Kidney (tissue), 22 donors: ENCODE results near the gene ERFE. TPM values are rescaled to one million over a fixed set of nuclear protein-coding genes. Genes with fewer than 3 reads are reported as not detected.
A peak's percentile ranks its signal among the peaks of the same experiment; 100 is the strongest.

Experiments
- DNase-seq, 5 donors: peaks; one replicate each; pipeline ENCODE4 v3.0.0-alpha.2; 2013 to 2020
- FAIRE-seq: peaks from 2 replicates; lab custom pipeline; 2012; peaks lifted over from hg19 to GRCh38; lab: Jason Lieb, UNC
- H3K27ac ChIP-seq, 2 donors: one replicate each; pipeline ENCODE4 v1.7.0; 2013; ENCODE audit warnings: low read depth in 2 of 2, low read length in 2 of 2, inconsistent platforms in 1 of 2
- H3K27me3 ChIP-seq: one replicate; pipeline ENCODE4 v1.7.1; 2013; ENCODE audit warnings: low read length, inconsistent platforms; ENCODE audit not compliant: control insufficient read depth, insufficient read depth
- H3K36me3 ChIP-seq, 3 donors: one replicate each; pipeline versions ENCODE4 v1.7.0 to v1.7.1; 2013; ENCODE audit warnings: low read length in 3 of 3, control low read depth in 1 of 3, inconsistent platforms in 1 of 3; ENCODE audit not compliant: insufficient read depth in 3 of 3, control insufficient read depth in 2 of 3
- H3K4me1 ChIP-seq, 3 donors: one replicate each; pipeline versions ENCODE4 v1.7.0 to v1.7.1; 2013; ENCODE audit warnings: low read length in 3 of 3, inconsistent platforms in 1 of 3, low read depth in 1 of 3; ENCODE audit not compliant: control insufficient read depth in 2 of 3, insufficient read depth in 2 of 3
- H3K4me3 ChIP-seq, 3 donors: one replicate each; pipeline versions ENCODE4 v1.7.0 to v1.8.1; 2013; ENCODE audit warnings: low read length in 3 of 3, control low read depth in 1 of 3, inconsistent platforms in 1 of 3
- H3K9ac ChIP-seq, 3 donors: one replicate each; pipeline versions ENCODE4 v1.7.0 to v1.7.1; 2013; ENCODE audit warnings: low read length in 3 of 3, control low read depth in 1 of 3, inconsistent platforms in 1 of 3
- H3K9me3 ChIP-seq, 3 donors: one replicate each; pipeline versions ENCODE4 v1.7.0 to v1.7.1; 2013; ENCODE audit warnings: low read length in 3 of 3, control low read depth in 1 of 3, inconsistent platforms in 1 of 3; ENCODE audit not compliant: control insufficient read depth in 2 of 3, insufficient read depth in 1 of 3
- intact Hi-C: fragments of 100-400 bp; cut with DNase I; formaldehyde crosslinking; loops from one replicate; pipeline ENCODE4 v1.11.1; 2022
- long read RNA-seq, 10 donors: library from polyadenylated mRNA in 1 of 10; unstranded in 1 of 10; transcript quantifications; one replicate each; pipeline ENCODE4 v2.0.0 and lab custom pipeline, GENCODE V29; 2021 to 2026
- polyA plus RNA-seq: library from polyadenylated mRNA; stranded (reverse); fragments of 350-450 nt; fragmentation: Illumina TruSeq; extraction: RNeasy Lipid Tissue Mini Kit (QIAGEN cat#74804); gene quantifications from one replicate; pipeline ENCODE4 v1.2.3, GENCODE V29; 2014; ENCODE audit warnings: low read depth, low replicate concordance; ENCODE audit not compliant: insufficient read depth
- total RNA-seq: library from RNA; stranded (reverse); fragmentation: NEBNext Ultra II Directional; extraction: Animal tissue kit (Norgen Biotek cat#: 25700); gene quantifications from one replicate; pipeline ENCODE4 v1.2.1, GENCODE V29; 2021
- TF ChIP-seq, protein P1 (sequence below): IDR thresholded peaks from 3 replicates; pipeline ENCODE4 v1.5.1; 2012; ENCODE audit warnings: mild to moderate bottlenecking, moderate library complexity, borderline replicate concordance; ENCODE audit not compliant: insufficient read depth; ENCODE audit errors: extremely low read depth
- donor health status: control.
- donor health status: control.
- donor health status: control.
- donor health status: control.
- donor health status: control.
- donor health status: DM: yes; HTN: yes; CAD: no.
- donor health status: Normal renal cell carcinoma (clear cell type).

ERFE gene, protein sequence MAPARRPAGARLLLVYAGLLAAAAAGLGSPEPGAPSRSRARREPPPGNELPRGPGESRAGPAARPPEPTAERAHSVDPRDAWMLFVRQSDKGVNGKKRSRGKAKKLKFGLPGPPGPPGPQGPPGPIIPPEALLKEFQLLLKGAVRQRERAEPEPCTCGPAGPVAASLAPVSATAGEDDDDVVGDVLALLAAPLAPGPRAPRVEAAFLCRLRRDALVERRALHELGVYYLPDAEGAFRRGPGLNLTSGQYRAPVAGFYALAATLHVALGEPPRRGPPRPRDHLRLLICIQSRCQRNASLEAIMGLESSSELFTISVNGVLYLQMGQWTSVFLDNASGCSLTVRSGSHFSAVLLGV
- total RNA-seq (61.4 TPM), polyA plus RNA-seq (1.6 TPM)
- long read RNA-seq, donor 1, partial matches to known transcripts: 0 of 1 reads
- long read RNA-seq, donor 1, other reads (novel, unspliced or antisense): 0 of 1 reads
- long read RNA-seq, donor 2: 0 reads
- long read RNA-seq, donor 3, partial matches to known transcripts: 11 of 26 reads
- long read RNA-seq, donor 3, other reads (novel, unspliced or antisense): 15 of 26 reads
- long read RNA-seq, donor 4: 0 reads
- long read RNA-seq, donor 5: 0 reads
- long read RNA-seq, donor 6, partial matches to known transcripts: 0 of 2 reads
- long read RNA-seq, donor 6, other reads (novel, unspliced or antisense): 0 of 2 reads
- long read RNA-seq, donor 7, transcript ERFE-205 (4 exons, 756 nt): minor isoform, 10 of 85 reads
- long read RNA-seq, donor 7, transcript ERFE-207 (8 exons, 1,065 nt): major isoform, 17 of 85 reads
- long read RNA-seq, donor 7, partial matches to known transcripts: 16 of 85 reads
- long read RNA-seq, donor 7, other reads (novel, unspliced or antisense): 38 of 85 reads
- long read RNA-seq, donor 8: 0 reads
- long read RNA-seq, donor 9: 0 reads
- long read RNA-seq, donor 10, partial matches to known transcripts: 0 of 1 reads
- long read RNA-seq, donor 10, other reads (novel, unspliced or antisense): 0 of 1 reads

GRCh38 chr2:238158509-238159070, at the start of gene ERFE:
Gene ERFE, plus strand, starts transcription at chr2:238158970. Its CDS starts 38 bp downstream, at chr2:238159008.
- DNase-seq (peak in 4 of 5 donors; percentile 68 to 84 (median 76)), FAIRE-seq (no peak)
- Histone ChIP-seq H3K9me3 (no peaks in the 10 kb centered on the region), H3K9ac (no peak within 1 kb of the TSS), H3K27ac (no peak within 1 kb of the TSS), H3K36me3 (no peaks in the 10 kb centered on the region), H3K4me1 (no peaks in the 10 kb centered on the region), H3K27me3 (no peaks in the 10 kb centered on the region), H3K4me3 (no peak within 1 kb of the TSS)
- intact Hi-C loops: no loop called here
- TF ChIP-seq, protein P1, sequence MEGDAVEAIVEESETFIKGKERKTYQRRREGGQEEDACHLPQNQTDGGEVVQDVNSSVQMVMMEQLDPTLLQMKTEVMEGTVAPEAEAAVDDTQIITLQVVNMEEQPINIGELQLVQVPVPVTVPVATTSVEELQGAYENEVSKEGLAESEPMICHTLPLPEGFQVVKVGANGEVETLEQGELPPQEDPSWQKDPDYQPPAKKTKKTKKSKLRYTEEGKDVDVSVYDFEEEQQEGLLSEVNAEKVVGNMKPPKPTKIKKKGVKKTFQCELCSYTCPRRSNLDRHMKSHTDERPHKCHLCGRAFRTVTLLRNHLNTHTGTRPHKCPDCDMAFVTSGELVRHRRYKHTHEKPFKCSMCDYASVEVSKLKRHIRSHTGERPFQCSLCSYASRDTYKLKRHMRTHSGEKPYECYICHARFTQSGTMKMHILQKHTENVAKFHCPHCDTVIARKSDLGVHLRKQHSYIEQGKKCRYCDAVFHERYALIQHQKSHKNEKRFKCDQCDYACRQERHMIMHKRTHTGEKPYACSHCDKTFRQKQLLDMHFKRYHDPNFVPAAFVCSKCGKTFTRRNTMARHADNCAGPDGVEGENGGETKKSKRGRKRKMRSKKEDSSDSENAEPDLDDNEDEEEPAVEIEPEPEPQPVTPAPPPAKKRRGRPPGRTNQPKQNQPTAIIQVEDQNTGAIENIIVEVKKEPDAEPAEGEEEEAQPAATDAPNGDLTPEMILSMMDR: peak; percentile 15

- intact Hi-C loops: no loop called here
Observed at GRCh38 chr2:238113611-238114010, 45.2 kb upstream of the ERFE start.

DNA sequence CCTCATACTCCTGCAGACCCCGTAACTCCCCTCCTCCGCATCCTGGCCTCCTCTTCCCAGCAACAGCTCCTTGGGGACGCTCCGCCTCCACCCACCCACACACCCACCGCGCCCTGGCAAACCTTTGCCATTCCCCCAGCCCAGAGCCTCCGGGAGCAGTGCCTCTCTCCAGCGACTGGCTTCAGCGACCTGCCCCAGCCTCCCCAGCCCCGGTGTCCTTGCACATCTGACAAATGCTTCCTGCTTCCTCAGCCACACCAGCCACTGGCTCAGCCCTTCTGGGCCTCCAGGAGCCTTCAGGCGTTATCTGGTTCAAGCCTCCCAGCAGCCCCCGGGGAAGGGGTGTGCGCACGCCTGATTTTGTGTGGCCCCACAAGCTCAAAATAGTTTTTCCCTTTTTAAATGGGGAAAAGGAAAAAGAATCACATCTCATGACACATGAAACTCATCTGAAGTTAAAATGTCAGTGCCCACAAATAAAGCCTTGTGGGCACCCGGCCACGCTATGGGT, 44.4 kb upstream of the ERFE start:
- intact Hi-C loops: no loop called here
- FAIRE-seq (no peak), DNase-seq (peak in 2 of 5 donors; percentile 36 to 66)
- H3K4me3 ChIP-seq: no peak overlapping the region
- H3K27me3 ChIP-seq: no peaks in the 10 kb centered on the region
- no peak overlapping the region for H3K27ac ChIP-seq
- H3K9me3 ChIP-seq: peaks cover 0 to 3% (median 0%) of the 10 kb centered on the region in 3 donors
- TF ChIP-seq, protein P1: no peak
- no peak overlapping the region for H3K9ac ChIP-seq
- H3K4me1 ChIP-seq: no peaks in the 10 kb centered on the region
- H3K36me3 ChIP-seq: no peaks in the 10 kb centered on the region

More at GRCh38 chr2:238113611-238114010, 45.2 kb upstream of the ERFE start:
- TF ChIP-seq, protein P1: no peak
- no peak overlapping the region for H3K9ac ChIP-seq
- FAIRE-seq (no peak), DNase-seq (peak in 1 of 5 donors; percentile 31)
- H3K36me3 ChIP-seq: no peaks in the 10 kb centered on the region
- peaks cover 0 to 3% (median 0%) of the 10 kb centered on the region in 3 donors for H3K9me3 ChIP-seq
- no peak overlapping the region for H3K27ac ChIP-seq
- H3K4me3 ChIP-seq: no peak overlapping the region
- no peaks in the 10 kb centered on the region for H3K27me3 ChIP-seq
- no peaks in the 10 kb centered on the region for H3K4me1 ChIP-seq
